Astrocyte (in vitro differentiated cells and primary cell): ENCODE data around the gene CADM4. TPM values are rescaled to one million over a fixed set of nuclear protein-coding genes. Genes with fewer than 3 reads are reported as not detected.
"Not testable (repeated sequence)": the region's sequence is repeated elsewhere in the genome, so short reads cannot be mapped to it uniquely, and the experiment has no call there.

ENCODE experiments used
- DNase-seq: peaks from one replicate; pipeline ENCODE4 v3.0.0-alpha.2; 2010; ENCODE audit warnings: low read depth
- FAIRE-seq: peaks from 2 replicates; lab custom pipeline; 2011; peaks lifted over from hg19 to GRCh38; lab: Jason Lieb, UNC
- H2AFZ ChIP-seq: 2 replicates; pipeline ENCODE4 v1.6.0; 2012; ENCODE audit warnings: low read depth, low read length, inconsistent platforms
- H3K27ac ChIP-seq: 2 replicates; pipeline ENCODE4 v1.5.1; 2011; ENCODE audit warnings: low read depth, low read length, inconsistent platforms
- H3K27me3 ChIP-seq: 2 replicates; pipeline ENCODE4 v1.6.0; 2011; ENCODE audit warnings: low read length, inconsistent platforms; ENCODE audit not compliant: insufficient read depth
- H3K36me3 ChIP-seq: 2 replicates; pipeline ENCODE4 v1.5.1; 2011; ENCODE audit warnings: low read length, inconsistent platforms; ENCODE audit not compliant: insufficient read depth
- H3K4me1 ChIP-seq: 2 replicates; pipeline ENCODE4 v1.5.1; 2011; ENCODE audit warnings: low read length, inconsistent platforms; ENCODE audit not compliant: insufficient read depth
- H3K4me2 ChIP-seq: 2 replicates; pipeline ENCODE4 v1.6.0; 2012; ENCODE audit warnings: low read length, inconsistent platforms
- H3K4me3 ChIP-seq: 2 replicates; pipeline ENCODE4 v1.5.1; 2011; ENCODE audit warnings: low read depth, mild to moderate bottlenecking, low read length, inconsistent platforms; ENCODE audit not compliant: insufficient read depth
- H3K79me2 ChIP-seq: 2 replicates; pipeline ENCODE4 v1.6.0; 2012; ENCODE audit warnings: mild to moderate bottlenecking, low read length, inconsistent platforms; ENCODE audit not compliant: insufficient read depth
- H3K9ac ChIP-seq: 2 replicates; pipeline ENCODE4 v1.6.0; 2012; ENCODE audit warnings: mild to moderate bottlenecking, low read length, inconsistent platforms
- H3K9me3 ChIP-seq: 2 replicates; pipeline ENCODE4 v1.5.1; 2012; ENCODE audit warnings: low read depth, mild to moderate bottlenecking, low read length, inconsistent platforms; ENCODE audit not compliant: insufficient read depth
- H4K20me1 ChIP-seq: 2 replicates; pipeline ENCODE4 v1.6.0; 2012; ENCODE audit warnings: low read length, inconsistent platforms; ENCODE audit not compliant: insufficient read depth
- H3K27ac Mint-ChIP-seq: one replicate; pipeline ENCODE4 v1.8.0; 2021; ENCODE audit warnings: mild to moderate bottlenecking, mixed read lengths; ENCODE audit not compliant: unreplicated experiment
- H3K27me3 Mint-ChIP-seq: one replicate; pipeline ENCODE4 v1.8.0; 2021; ENCODE audit warnings: low read depth, mixed read lengths; ENCODE audit not compliant: unreplicated experiment
- H3K36me3 Mint-ChIP-seq: one replicate; pipeline ENCODE4 v1.8.0; 2021; ENCODE audit warnings: low read depth, mixed read lengths; ENCODE audit not compliant: unreplicated experiment
- H3K4me1 Mint-ChIP-seq: one replicate; pipeline ENCODE4 v1.8.0; 2021; ENCODE audit warnings: low read depth, mixed read lengths; ENCODE audit not compliant: unreplicated experiment
- H3K4me3 Mint-ChIP-seq: one replicate; pipeline ENCODE4 v1.8.0; 2021; ENCODE audit warnings: mild to moderate bottlenecking, moderate library complexity, mixed read lengths; ENCODE audit not compliant: unreplicated experiment
- H3K9me3 Mint-ChIP-seq: one replicate; pipeline ENCODE4 v1.8.0; 2021; ENCODE audit warnings: mild to moderate bottlenecking, mixed read lengths; ENCODE audit not compliant: unreplicated experiment
- EZH2 ChIP-seq: IDR thresholded peaks from 2 replicates; pipeline ENCODE4 v1.6.1; 2012; ENCODE audit warnings: mild to moderate bottlenecking, low read length, inconsistent platforms; ENCODE audit not compliant: insufficient read depth
- total RNA-seq: library from RNA; stranded (reverse); gene quantifications from 2 replicates; pipeline ENCODE4 v1.2.1, GENCODE V29; 2021
- TF ChIP-seq, protein P1 (sequence below): IDR thresholded peaks from 2 replicates; pipeline ENCODE4 v1.5.1; 2011; ENCODE audit warnings: low read depth, mild to moderate bottlenecking, inconsistent platforms, low read length, moderate library complexity; ENCODE audit not compliant: insufficient read depth

The CADM4 gene
- total RNA-seq, 1 donor from 2014 or later: 52.1 TPM

- H3K36me3 Mint-ChIP-seq: no peaks in the 10 kb centered on the region
- no peak overlapping the region for H3K4me3 Mint-ChIP-seq
- Histone ChIP-seq H3K36me3 (no peaks in the 10 kb centered on the region), H3K27me3 (no peaks in the 10 kb centered on the region), H3K9ac (no peak overlapping the region), H3K4me1 (peaks cover 14% of the 10 kb centered on the region), H3K9me3 (no peaks in the 10 kb centered on the region), H3K27ac (no peak overlapping the region), H3K4me2 (no peak overlapping the region), H3K4me3 (no peak overlapping the region), H4K20me1 (no peaks in the 10 kb centered on the region), H2AFZ (no peak overlapping the region), H3K79me2 (no peaks in the 10 kb centered on the region)
- no peaks in the 10 kb centered on the region for H3K9me3 Mint-ChIP-seq
- peaks cover 10% of the 10 kb centered on the region for H3K27me3 Mint-ChIP-seq
- FAIRE-seq: no peak
- DNase-seq: no peak
- TF ChIP-seq, protein P1, sequence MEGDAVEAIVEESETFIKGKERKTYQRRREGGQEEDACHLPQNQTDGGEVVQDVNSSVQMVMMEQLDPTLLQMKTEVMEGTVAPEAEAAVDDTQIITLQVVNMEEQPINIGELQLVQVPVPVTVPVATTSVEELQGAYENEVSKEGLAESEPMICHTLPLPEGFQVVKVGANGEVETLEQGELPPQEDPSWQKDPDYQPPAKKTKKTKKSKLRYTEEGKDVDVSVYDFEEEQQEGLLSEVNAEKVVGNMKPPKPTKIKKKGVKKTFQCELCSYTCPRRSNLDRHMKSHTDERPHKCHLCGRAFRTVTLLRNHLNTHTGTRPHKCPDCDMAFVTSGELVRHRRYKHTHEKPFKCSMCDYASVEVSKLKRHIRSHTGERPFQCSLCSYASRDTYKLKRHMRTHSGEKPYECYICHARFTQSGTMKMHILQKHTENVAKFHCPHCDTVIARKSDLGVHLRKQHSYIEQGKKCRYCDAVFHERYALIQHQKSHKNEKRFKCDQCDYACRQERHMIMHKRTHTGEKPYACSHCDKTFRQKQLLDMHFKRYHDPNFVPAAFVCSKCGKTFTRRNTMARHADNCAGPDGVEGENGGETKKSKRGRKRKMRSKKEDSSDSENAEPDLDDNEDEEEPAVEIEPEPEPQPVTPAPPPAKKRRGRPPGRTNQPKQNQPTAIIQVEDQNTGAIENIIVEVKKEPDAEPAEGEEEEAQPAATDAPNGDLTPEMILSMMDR: no peak
- no peak for TF ChIP-seq EZH2
- H3K27ac Mint-ChIP-seq: no peak overlapping the region
- H3K4me1 Mint-ChIP-seq: peaks cover 5% of the 10 kb centered on the region
Measured at GRCh38 chr19:43682824-43683661, 43.4 kb upstream of the CADM4 start.

DNA sequence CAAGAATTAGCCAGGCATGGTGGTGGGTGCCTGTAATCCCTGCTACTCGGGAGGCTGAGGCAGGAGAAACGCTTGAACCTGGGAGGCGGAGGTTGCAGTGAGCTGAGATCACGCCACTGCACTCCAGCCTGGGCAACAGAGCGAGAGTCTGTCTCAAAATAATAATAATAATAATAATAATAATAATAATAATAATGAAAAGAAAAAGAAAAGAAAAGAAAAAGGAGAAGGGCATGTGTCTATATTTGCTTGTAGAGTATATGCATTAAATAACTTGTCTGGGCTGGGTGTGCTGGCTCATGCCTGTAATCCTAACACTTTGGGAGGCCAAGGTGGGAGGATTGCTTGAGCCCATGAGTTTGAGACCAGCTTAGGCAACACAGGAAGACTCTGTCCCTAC is 42.6 kb upstream of the CADM4 start:
- H3K36me3 ChIP-seq, H3K27ac Mint-ChIP-seq, H3K4me1 Mint-ChIP-seq, H3K4me3 ChIP-seq, DNase-seq, H3K27me3 ChIP-seq, H3K4me3 Mint-ChIP-seq, H3K9ac ChIP-seq, H3K36me3 Mint-ChIP-seq, FAIRE-seq, H3K79me2 ChIP-seq, H3K9me3 Mint-ChIP-seq, H3K4me1 ChIP-seq, H3K27ac ChIP-seq, H3K9me3 ChIP-seq, H3K4me2 ChIP-seq, H4K20me1 ChIP-seq, H2AFZ ChIP-seq: not testable (repeated sequence)
- peaks cover 10% of the 10 kb centered on the region for H3K27me3 Mint-ChIP-seq

- H3K4me1 Mint-ChIP-seq: peaks cover under 1% of the 10 kb centered on the region
- H3K27ac Mint-ChIP-seq: no peak overlapping the region
- H2AFZ ChIP-seq: no peak overlapping the region
- H3K27me3 ChIP-seq: no peaks in the 10 kb centered on the region
- no peaks in the 10 kb centered on the region for H3K9me3 ChIP-seq
- H3K9ac ChIP-seq: no peak overlapping the region
- H3K4me1 ChIP-seq: peaks cover 4% of the 10 kb centered on the region
- H3K4me2 ChIP-seq: no peak overlapping the region
- FAIRE-seq (no peak), DNase-seq (no peak)
- H3K36me3 Mint-ChIP-seq: no peaks in the 10 kb centered on the region
- no peaks in the 10 kb centered on the region for H3K36me3 ChIP-seq
- no peak overlapping the region for H3K27ac ChIP-seq
- no peaks in the 10 kb centered on the region for H3K79me2 ChIP-seq
- H3K9me3 Mint-ChIP-seq: no peaks in the 10 kb centered on the region
- no peak for TF ChIP-seq EZH2
- TF ChIP-seq, protein P1: no peak
- H3K4me3 ChIP-seq: no peak overlapping the region
- no peak overlapping the region for H3K4me3 Mint-ChIP-seq
- peaks cover 10% of the 10 kb centered on the region for H3K27me3 Mint-ChIP-seq
- no peaks in the 10 kb centered on the region for H4K20me1 ChIP-seq
Measured at GRCh38 chr19:43681821-43682220, 42.2 kb upstream of the CADM4 start.
